AG04450 (cell line): ENCODE measurements around the gene DSCAML1. TPM values are rescaled to one million over a fixed set of nuclear protein-coding genes. Genes with fewer than 3 reads are reported as not detected.

ENCODE experiments used
- CTCF ChIA-PET: fragments of 300-600, 350-600 bp; formaldehyde crosslinking; extraction: SDS; loops from one replicate; lab custom pipeline; 2022; ENCODE audit warnings: antibody characterized with exemption, inconsistent platforms; lab: Charles Lee
- POLR2A ChIA-PET: fragments of 350-600 bp; formaldehyde crosslinking; extraction: SDS; loops from one replicate; lab custom pipeline; 2021; ENCODE audit warnings: antibody characterized with exemption, inconsistent platforms; lab: Yijun Ruan, JAX
- DNase-seq: peaks from one replicate; pipeline ENCODE4 v3.0.0-alpha.2; 2011; ENCODE audit warnings: low read depth, low spot score
- H3K27ac ChIP-seq: one replicate; pipeline ENCODE4 v1.5.1; 2012; ENCODE audit warnings: low read depth, low read length, control low read depth
- H3K27me3 ChIP-seq: one replicate; pipeline ENCODE4 v1.6.0; 2012; ENCODE audit warnings: low read length; ENCODE audit not compliant: control insufficient read depth, insufficient read depth
- H3K4me3 ChIP-seq: 2 replicates; pipeline ENCODE4 v1.5.1; 2011; ENCODE audit warnings: mild to moderate bottlenecking, low read depth, low read length, control low read depth
- H3K9me3 ChIP-seq: 2 replicates; pipeline ENCODE4 v1.5.1; 2012; ENCODE audit warnings: low read length; ENCODE audit not compliant: control insufficient read depth, insufficient read depth
- CTCF ChIP-seq: IDR thresholded peaks from 2 replicates; pipeline ENCODE4 v1.5.1; 2011; ENCODE audit warnings: low read depth, low read length, control low read depth, inconsistent platforms
- polyA plus RNA-seq: library from polyadenylated mRNA; depleted of rRNA; stranded (reverse); fragments of >200 nt; gene quantifications from 2 replicates; pipeline ENCODE4 v1.2.3, GENCODE V29; 2011

Gene DSCAML1
- polyA plus RNA-seq, 1 experiment: not detected

- POLR2A ChIA-PET: no interaction called here
- H3K27me3 ChIP-seq: peaks cover 20% of the 10 kb centered on the region
- no peak for TF ChIP-seq CTCF
- H3K4me3 ChIP-seq: no peak overlapping the region
- no peak overlapping the region for H3K27ac ChIP-seq
- CTCF ChIA-PET: interaction anchor here (1.5 kb wide), 1 partner anchor 100 kb away, joined by 3 read pairs; no protein-coding TSS in a partner anchor
- no peaks in the 10 kb centered on the region for H3K9me3 ChIP-seq
- DNase-seq: no peak
Measured at GRCh38 chr11:117717485-117718314, 79.3 kb downstream of the DSCAML1 start.

GRCh38 chr11:117716521-117717440 lies 80.2 kb downstream of the DSCAML1 start:
- Histone ChIP-seq H3K4me3 (no peak overlapping the region), H3K27me3 (peaks cover 20% of the 10 kb centered on the region), H3K27ac (no peak overlapping the region), H3K9me3 (no peaks in the 10 kb centered on the region)
- no peak for TF ChIP-seq CTCF
- ChIA-PET POLR2A (no interaction called here), CTCF (interaction anchor here (1.5 kb wide), 1 partner anchor 101 kb away, joined by 3 read pairs; no protein-coding TSS in a partner anchor)
- no peak for DNase-seq

DNA sequence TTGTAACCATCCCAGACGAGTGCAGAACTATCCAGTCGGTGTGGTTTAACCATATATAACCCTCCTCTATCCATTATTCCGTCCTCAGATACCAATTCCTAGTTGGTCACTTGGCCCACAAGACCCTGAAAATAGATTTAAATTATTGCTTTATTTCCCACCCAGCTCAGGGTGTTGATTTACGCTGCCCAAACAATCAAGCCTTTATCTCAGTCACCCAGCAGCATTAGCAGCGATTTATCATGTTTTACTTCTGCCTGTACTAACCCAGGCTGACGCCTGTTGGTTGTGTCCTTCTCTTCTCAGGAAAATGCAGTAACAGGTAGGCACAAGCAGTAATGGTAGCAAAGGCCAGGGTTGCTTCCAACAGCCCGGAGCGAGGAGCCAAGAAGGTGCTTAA lies 81.2 kb downstream of the DSCAML1 start:
- TF ChIP-seq CTCF: no peak
- no peak for DNase-seq
- Histone ChIP-seq H3K27me3 (peaks cover 20% of the 10 kb centered on the region), H3K27ac (no peak overlapping the region), H3K4me3 (no peak overlapping the region), H3K9me3 (no peaks in the 10 kb centered on the region)
- ChIA-PET CTCF (interaction anchor here (1.5 kb wide), 1 partner anchor 102 kb away, joined by 3 read pairs; no protein-coding TSS in a partner anchor), POLR2A (no interaction called here)

GRCh38 chr11:117713538-117713991 lies 83.5 kb downstream of the DSCAML1 start:
- no peaks in the 10 kb centered on the region for H3K9me3 ChIP-seq
- peaks cover 26% of the 10 kb centered on the region for H3K27me3 ChIP-seq
- H3K27ac ChIP-seq: no peak overlapping the region
- no peak overlapping the region for H3K4me3 ChIP-seq
- CTCF ChIA-PET: no interaction called here
- POLR2A ChIA-PET: no interaction called here
- no peak for DNase-seq
- TF ChIP-seq CTCF: no peak
